ENCODE data around the gene MYOD1.

Gene MYOD1

DNA sequence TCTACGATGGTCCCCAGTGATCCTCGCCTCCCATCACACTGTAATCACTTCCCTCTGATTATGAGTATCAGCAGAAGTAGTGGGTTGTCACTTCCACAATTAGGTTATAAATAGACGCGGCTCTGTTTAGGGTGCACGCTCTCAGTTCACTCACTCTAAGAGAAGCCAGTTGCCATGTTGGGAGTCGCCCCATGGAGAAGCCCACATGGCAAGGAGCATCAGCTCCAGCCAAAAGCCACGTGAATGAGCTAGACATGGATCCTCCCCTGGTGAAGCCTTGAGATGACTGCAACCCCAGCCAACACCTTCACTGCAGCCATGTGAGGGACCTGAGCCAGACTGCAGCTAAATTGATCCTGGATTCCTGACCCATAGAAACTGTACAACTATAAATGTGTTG is 26.4 kb upstream of the MYOD1 start:
- peaks cover 70% of the 10 kb centered on the region for H3K27me3 Mint-ChIP-seq (ENCODE audit: low read depth, poor library complexity)
- DNase-seq = no peak
- H3K27ac Mint-ChIP-seq = no peak overlapping the region
- peaks cover 6% of the 10 kb centered on the region for H3K4me1 Mint-ChIP-seq
- TF ChIP-seq, protein P1, sequence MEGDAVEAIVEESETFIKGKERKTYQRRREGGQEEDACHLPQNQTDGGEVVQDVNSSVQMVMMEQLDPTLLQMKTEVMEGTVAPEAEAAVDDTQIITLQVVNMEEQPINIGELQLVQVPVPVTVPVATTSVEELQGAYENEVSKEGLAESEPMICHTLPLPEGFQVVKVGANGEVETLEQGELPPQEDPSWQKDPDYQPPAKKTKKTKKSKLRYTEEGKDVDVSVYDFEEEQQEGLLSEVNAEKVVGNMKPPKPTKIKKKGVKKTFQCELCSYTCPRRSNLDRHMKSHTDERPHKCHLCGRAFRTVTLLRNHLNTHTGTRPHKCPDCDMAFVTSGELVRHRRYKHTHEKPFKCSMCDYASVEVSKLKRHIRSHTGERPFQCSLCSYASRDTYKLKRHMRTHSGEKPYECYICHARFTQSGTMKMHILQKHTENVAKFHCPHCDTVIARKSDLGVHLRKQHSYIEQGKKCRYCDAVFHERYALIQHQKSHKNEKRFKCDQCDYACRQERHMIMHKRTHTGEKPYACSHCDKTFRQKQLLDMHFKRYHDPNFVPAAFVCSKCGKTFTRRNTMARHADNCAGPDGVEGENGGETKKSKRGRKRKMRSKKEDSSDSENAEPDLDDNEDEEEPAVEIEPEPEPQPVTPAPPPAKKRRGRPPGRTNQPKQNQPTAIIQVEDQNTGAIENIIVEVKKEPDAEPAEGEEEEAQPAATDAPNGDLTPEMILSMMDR (IDR thresholded peaks at IDR 0.05) = no peak
- H3K4me3 Mint-ChIP-seq = no peak overlapping the region
- no peaks in the 10 kb centered on the region for H3K9me3 Mint-ChIP-seq
- no peaks in the 10 kb centered on the region for H3K36me3 Mint-ChIP-seq (ENCODE audit: low read depth)

- no peak overlapping the region for H3K4me3 Mint-ChIP-seq
- H3K27ac Mint-ChIP-seq = no peak overlapping the region
- no peaks in the 10 kb centered on the region for H3K36me3 Mint-ChIP-seq (ENCODE audit: low read depth)
- H3K9me3 Mint-ChIP-seq = no peaks in the 10 kb centered on the region
- peaks cover 6% of the 10 kb centered on the region for H3K4me1 Mint-ChIP-seq
- DNase-seq = no peak
- TF ChIP-seq, protein P1 (IDR thresholded peaks at IDR 0.05) = no peak
- H3K27me3 Mint-ChIP-seq (ENCODE audit: low read depth, poor library complexity) = peaks cover 76% of the 10 kb centered on the region
These were observed 25.8 kb upstream of the MYOD1 start for GRCh38 chr11:17693531-17693930.

GRCh38 chr11:17694494-17695110 is 24.8 kb upstream of the MYOD1 start:
- TF ChIP-seq, protein P1 (IDR thresholded peaks at IDR 0.05) = no peak
- DNase-seq = no peak
- Mint-ChIP-seq H3K36me3 (ENCODE audit: low read depth) (no peaks in the 10 kb centered on the region), H3K27ac (no peak overlapping the region), H3K4me3 (peak overlapping the region; percentile 66), H3K9me3 (no peaks in the 10 kb centered on the region), H3K27me3 (ENCODE audit: low read depth, poor library complexity) (peaks cover 84% of the 10 kb centered on the region), H3K4me1 (peaks cover 13% of the 10 kb centered on the region)

DNA sequence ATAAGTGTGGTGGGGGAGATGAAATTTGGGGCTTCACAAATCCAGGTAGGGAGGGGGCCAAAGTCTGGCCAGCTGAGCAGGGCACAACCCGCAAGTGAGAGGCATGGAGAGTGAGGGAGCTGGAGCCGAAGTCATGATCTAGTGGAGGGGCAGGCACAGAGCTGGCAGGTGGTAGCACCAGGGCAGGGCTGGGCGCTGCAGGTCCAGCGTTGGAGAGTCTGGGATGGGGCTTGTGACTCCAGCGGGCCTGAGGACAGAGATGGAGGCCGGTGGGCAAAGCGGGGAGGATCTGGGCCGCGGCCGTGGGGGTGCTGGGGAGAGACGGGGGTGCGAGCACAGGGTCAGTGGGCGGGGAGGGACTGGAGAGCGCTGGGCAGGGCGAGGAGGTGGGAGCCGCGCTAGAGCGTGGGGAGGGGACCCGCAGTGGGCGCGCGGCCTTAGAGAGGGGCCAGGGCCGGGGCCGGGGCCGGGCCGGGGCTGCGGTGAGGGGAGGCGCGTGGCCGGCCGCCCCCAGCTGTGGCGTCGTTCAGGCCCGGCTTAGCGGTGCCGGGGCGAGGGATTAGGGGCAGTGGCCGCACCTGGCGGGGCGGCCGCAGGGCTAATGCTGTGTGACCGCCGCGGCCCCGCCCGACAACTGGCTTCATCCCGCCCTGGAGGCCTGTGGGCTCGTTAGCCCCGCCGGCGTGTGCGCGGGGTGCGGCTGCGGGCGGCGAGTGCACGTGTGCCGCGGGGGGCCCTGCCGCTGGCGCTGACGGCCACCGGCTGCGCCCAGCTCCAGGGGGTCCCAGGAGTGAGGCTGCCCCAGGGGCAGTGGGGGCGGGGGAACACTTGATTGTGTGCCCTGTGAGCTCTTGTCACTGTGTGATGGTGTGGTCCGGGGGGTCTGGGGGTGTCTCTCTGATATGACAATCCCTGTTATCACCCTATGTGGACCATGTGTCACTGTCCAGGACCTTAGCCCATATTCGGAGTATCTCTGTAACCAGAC is 23.6 kb upstream of the MYOD1 start:
- no peaks in the 10 kb centered on the region for H3K36me3 Mint-ChIP-seq (ENCODE audit: low read depth)
- H3K4me3 Mint-ChIP-seq = peak overlapping the region; percentile 66
- peaks cover 84% of the 10 kb centered on the region for H3K27me3 Mint-ChIP-seq (ENCODE audit: low read depth, poor library complexity)
- TF ChIP-seq, protein P1 (IDR thresholded peaks at IDR 0.05) = no peak
- H3K27ac Mint-ChIP-seq = no peak overlapping the region
- no peaks in the 10 kb centered on the region for H3K9me3 Mint-ChIP-seq
- peak; percentile 46 for DNase-seq
- H3K4me1 Mint-ChIP-seq = peaks cover 16% of the 10 kb centered on the region

- Mint-ChIP-seq H3K4me3 (peak overlapping the region; percentile 28), H3K27ac (no peak overlapping the region), H3K4me1 (peaks cover 16% of the 10 kb centered on the region), H3K36me3 (ENCODE audit: low read depth) (no peaks in the 10 kb centered on the region), H3K27me3 (ENCODE audit: low read depth, poor library complexity) (peaks cover 74% of the 10 kb centered on the region), H3K9me3 (no peaks in the 10 kb centered on the region)
- TF ChIP-seq, protein P1 (IDR thresholded peaks at IDR 0.05) = no peak
- DNase-seq = no peak
These were observed 22.6 kb upstream of the MYOD1 start for GRCh38 chr11:17696741-17697140.

Data from nephron progenitor cell (in vitro differentiated cells).